ENCODE data around the gene UBE2E3.
"Not testable (repeated sequence)": the region's sequence is repeated elsewhere in the genome, so short reads cannot be mapped to it uniquely, and the experiment has no call there.

UBE2E3 gene

GRCh38 chr2:181036848-181037603, 56.6 kb downstream of the UBE2E3 start:
- DNase-seq = no peak

- DNase-seq = no peak
These were observed 57.5 kb downstream of the UBE2E3 start for GRCh38 chr2:181037922-181038321.

DNA sequence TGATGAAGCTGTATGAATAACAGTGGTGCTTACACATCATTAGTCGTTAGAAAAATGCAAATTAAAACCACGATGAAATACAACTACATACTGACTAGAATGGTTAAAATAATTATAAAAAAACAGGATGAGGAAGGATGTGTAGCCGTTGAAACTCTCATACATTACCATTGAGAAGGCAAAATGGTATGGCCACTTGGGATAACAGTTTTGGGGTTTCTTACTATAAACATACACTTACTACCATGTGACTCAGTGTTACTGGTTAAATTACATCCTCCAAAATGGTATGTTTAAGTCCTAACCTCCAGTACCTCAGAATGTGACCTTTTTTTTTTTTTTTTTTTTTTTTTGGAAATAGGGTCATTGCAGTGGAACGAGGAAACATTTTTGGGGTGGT, 58.4 kb downstream of the UBE2E3 start:
- DNase-seq = no peak

DNA sequence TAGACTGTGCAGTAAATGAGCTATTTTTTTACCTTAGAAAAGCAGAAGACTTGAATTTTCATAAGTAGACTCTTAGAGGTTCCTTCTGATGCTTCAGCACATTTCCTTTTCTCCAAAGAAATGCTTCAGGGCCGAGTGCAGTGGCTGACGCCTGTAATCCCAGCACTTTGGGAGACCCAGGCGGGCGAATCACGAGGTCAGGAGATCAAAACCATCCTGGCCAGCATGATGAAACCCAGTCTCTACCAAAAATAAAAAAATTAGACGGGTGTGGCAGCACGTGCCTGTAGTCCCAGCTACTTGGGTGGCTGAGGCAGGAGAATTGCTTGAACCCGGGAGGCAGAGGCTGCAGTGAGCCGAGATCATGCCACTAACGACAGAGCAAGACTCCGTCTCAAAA, 60.4 kb downstream of the UBE2E3 start:
- not testable (repeated sequence) for DNase-seq

- DNase-seq = no peak
These were observed 61.3 kb downstream of the UBE2E3 start for GRCh38 chr2:181041661-181042060.

DNA sequence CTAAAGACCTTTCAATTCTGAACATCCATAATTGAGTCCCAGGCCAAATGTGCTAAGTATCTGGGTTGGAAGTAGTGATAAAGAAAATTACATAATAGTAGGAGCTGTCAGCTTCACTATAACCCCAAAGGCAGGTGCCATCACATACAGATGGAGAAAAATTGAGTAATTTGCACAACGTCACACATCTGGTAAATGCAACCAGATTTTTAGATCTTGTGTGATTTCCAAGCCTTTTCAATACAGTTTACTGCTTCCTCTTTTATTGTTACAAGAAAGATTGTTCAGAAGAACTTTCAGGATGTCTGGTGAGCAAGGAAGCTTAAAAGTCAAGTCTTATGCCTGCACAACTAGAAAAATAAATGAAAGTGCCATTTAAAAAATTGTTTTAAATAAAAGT, 62.3 kb downstream of the UBE2E3 start:
- no peak for DNase-seq

GRCh38 chr2:181046833-181047232, 66.4 kb downstream of the UBE2E3 start:
- no peak for DNase-seq

GRCh38 chr2:181047829-181048228, 67.4 kb downstream of the UBE2E3 start:
- DNase-seq = no peak

DNA sequence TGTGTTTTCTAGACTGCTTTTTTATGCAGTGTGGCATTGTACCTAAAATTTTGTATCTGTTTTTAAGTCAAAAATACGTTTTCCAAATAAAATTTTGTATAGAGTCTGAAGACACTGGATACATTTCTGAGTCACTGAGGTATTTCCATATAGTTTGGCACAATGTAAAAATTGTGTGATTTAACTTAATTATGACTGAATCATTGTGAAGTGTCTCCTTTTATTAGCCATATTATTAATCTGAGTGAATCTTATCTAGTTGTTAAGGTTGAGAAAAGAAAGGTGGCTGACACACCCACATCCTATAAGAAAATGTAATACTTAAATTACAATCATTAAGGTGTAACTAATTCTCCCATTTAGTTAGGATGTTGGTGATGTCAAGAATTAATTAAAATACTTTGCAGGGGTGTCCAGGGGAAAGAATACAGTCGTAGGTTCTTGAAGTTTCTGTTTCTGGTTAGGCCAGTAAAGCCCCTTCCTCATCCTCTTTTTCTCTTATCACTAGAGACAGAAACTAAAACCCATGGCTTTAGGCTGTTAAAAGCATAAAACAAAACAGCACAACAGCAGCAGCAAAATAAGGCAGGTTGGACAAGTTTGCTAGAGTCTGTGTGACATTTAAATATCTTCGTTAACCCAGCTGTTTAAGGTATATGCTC, 71.6 kb downstream of the UBE2E3 start:
- DNase-seq = no peak

GRCh38 chr2:181052523-181052891, 72.1 kb downstream of the UBE2E3 start:
- no peak for DNase-seq

DNA sequence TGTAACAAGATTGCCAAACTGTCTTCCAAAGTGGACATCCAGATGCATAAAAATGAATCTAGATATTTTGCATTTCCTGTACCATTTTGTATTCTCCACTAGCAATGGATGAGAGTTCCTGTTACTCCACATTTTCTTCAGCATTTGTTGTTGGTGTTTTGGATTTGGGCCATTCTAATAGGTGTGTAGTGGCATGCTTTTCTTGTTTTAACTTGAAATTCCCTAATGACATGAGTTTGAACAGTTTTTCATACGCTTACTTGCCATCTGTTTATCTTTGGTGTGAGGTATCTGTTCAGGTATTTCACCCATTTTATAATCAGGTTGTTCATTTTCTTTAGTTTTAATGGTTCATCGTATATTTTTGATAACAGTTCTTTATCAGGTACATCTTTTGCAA, 73.9 kb downstream of the UBE2E3 start:
- DNase-seq = no peak

GRCh38 chr2:181054843-181055242, 74.4 kb downstream of the UBE2E3 start:
- DNase-seq = no peak

- no peak for DNase-seq
These were observed 78.2 kb downstream of the UBE2E3 start for GRCh38 chr2:181058378-181059269.

DNA sequence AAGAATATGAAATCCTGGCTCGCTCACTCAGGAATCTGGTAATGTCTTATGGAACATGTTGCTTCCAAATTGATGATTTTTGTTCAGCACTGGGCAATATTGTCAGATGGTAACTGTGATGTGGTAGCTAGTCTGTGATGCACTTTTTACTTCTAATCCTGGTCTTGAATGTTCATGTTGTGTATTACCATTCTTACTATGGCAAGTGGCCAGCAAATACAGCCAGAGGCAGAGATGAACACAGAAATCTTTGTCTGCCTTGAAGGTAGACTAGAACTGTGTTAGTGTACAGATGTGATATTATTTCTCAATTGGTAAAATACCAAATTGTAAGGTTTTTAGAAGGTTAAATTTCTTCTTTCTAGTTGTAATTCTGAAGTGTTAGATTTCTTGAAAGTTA, 83.3 kb downstream of the UBE2E3 start:
- DNase-seq = no peak

DNA sequence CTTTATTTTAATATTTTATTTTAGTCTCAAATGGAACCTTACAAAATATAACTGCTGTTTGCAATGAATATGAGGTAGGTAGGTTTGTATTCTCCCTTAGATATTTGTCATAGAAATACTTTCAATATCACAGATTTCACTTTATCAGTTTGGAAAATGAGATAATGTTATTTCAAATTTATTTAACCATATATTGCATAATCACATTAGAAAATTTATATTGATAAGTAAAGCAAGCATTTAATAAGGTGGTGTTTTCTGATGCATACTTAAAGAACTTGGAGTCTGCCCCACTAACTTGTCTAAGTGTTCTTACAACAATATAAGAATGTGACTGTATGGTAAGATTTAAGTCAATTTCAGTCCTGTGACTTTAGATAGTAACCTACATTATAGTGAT, 85.1 kb downstream of the UBE2E3 start:
- no peak for DNase-seq

DNA sequence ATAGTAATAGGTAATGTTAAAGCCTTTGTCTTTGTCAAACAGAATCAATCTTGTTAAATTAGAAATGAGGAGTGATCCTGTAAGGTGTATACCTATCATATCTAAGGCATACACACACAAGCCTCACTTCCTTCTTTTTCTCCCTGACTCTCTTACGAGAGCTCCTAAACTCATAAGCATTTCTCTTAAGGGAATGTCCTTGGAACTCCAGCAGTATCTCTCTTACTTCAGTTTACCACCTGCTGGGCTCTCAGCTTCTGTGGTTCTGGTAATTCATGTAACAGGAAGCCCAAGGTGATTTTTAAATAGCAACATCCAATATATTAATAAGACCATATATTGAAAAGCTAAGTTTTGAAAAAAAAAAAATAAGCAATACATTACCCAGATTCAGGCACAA, 85.9 kb downstream of the UBE2E3 start:
- no peak for DNase-seq

DNA sequence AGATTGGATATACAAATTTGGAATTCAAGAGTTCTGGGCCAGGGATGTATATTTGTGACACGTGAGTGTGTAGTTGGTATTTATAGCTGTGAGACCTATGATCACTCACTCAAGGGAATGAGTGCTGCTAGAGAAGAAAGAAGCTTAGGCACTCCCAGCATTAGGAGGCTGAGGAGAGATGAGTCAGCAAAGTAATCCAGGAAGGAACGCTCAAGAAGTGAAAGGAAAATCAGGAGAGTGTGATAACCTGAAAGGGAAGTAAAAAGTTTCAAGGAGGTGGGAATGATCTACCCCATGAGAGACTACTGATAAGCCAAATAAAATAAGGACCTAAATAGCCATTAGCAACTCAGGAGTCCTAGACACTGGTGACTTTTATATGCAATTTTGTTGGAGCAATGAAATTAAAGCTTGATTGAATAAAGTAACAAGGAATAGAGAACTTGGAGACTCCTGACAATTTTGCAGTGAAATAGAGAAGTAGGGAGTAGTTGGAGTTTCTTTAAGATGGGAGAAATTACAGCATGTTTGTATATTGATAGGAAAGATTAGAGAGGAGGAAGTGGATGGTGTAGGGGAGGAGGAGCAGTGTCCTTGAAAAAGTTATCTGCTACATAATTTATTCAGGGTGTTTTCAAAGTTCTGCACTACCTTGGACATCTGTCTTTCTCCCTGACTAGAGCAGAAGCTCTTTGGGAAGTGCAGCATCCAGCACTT, 89.9 kb downstream of the UBE2E3 start:
- no peak for DNase-seq

GRCh38 chr2:181070836-181071200, 90.4 kb downstream of the UBE2E3 start:
- no peak for DNase-seq

DNA sequence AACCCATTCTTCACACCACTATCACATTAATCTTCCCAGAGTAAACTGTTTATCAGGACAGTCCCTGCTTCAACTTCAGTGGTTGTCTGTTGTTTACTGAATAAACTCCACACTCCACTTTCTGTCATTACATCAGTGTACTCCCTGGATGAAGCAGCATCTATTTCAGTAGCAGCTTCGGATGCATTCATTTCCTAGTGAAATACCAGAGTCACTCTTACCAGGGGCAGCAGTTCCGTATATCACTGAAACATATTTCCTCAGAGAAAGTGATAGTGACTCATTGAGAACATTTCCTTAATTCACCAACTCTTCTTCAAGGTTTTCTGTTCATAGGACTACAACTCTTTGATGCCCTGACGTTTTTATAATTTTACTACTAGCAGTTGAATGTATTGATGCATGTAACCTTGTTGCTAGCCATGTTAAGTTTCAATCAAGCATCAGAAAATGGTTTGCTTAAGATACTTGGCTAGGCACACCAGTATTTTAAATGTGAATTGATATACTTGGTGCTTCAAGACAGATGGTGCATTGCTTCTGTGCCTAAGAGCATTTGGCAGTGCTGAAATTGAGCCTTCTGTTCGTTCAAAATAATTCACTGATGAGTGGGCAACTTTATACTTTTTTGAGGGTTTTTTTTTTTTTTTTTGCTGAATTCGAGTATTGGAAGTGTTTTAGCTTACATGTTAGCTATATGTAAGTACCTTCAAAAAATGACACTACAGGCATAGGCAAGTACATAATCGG, 92.3 kb downstream of the UBE2E3 start:
- no peak for DNase-seq

GRCh38 chr2:181073896-181074295, 93.5 kb downstream of the UBE2E3 start:
- DNase-seq = no peak

GRCh38 chr2:181074457-181074856, 94.1 kb downstream of the UBE2E3 start:
- no peak for DNase-seq

GRCh38 chr2:181076658-181077057, 96.3 kb downstream of the UBE2E3 start:
- no peak for DNase-seq

Measured in NCI-H2107 (cell line).